ENCODE measurements around the gene SLC41A2. TPM values are rescaled to one million over a fixed set of nuclear protein-coding genes. Genes with fewer than 3 reads are reported as not detected.

The SLC41A2 gene
- total and polyA plus RNA-seq, 10 of the 15 experiments (the other 5 are each of a cell fraction or from before 2014, with no cell fraction given) = 3.5 to 19.0 (median 11.3) TPM

DNA sequence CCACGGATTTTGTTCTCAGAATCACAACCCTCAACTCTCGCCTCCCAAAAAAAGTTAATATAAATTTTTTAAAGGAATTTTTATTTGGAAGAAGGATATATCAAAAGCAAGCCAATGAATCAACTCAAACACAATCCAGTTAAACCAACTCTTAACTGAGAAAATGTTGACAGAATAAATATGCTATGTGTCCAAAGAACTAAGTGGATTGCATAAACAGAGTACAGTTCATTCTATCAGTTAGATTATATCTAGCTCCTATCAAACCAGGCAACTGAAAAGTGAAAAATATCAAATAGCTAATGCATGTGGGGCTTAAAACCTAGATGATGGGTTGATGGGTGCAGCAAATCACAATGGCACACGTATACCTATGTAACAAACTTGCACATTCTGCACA, 16.6 kb downstream of the SLC41A2 start:
- BruUV-seq (replicated peaks) = no TSS peak
- Histone ChIP-seq H3K36me3 (ENCODE audit: control insufficient read depth in 2 of 2, insufficient read depth in 2 of 2, low read length in 1 of 2) (no peaks in the 10 kb centered on the region), H3K79me2 (ENCODE audit: control insufficient read depth, insufficient read depth, low read length) (no peaks in the 10 kb centered on the region), H2AFZ (ENCODE audit: control insufficient read depth, low read depth, low read length) (no peak overlapping the region), H4K20me1 (ENCODE audit: control insufficient read depth, insufficient read depth) (no peaks in the 10 kb centered on the region), H3K27ac (ENCODE audit: control insufficient read depth, insufficient read depth) (no peak overlapping the region), H3K9ac (ENCODE audit: control insufficient read depth, insufficient read depth, low read length) (no peak overlapping the region), H3K4me2 (ENCODE audit: control insufficient read depth, insufficient read depth) (no peak overlapping the region), H3K4me1 (ENCODE audit: control insufficient read depth, insufficient read depth, low read length) (no peaks in the 10 kb centered on the region), H3K4me3 (no peak overlapping the region), H3K27me3 (replicated peaks in 1 of 2; ENCODE audit: control insufficient read depth in 2 of 2, insufficient read depth in 2 of 2, low read length in 1 of 2) (no peaks in the 10 kb centered on the region), H3K9me3 (replicated peaks; ENCODE audit: control insufficient read depth, insufficient read depth, low read length) (no peaks in the 10 kb centered on the region; the same call in 2 of the 3 replicates)
- in situ Hi-C loops (cut with MboI) (no loop called here), intact Hi-C loops (cut with micrococcal nuclease; ENCODE audit: unreplicated experiment) (no loop called here)
- ChIA-PET POLR2A (interaction anchor here (0.6 to 1.0 kb wide), 3 partner anchors 10 to 34 kb away, joined by 4 to 6 read pairs (median 4); no protein-coding TSS in a partner anchor), CTCF (interaction anchor here (1.0 to 1.1 kb wide), 2 partner anchors 10 to 21 kb away, joined by 3 to 4 read pairs; no protein-coding TSS in a partner anchor), RAD21 (ENCODE audit: unreplicated experiment) (no interaction called here), SMC1A (ENCODE audit: uncharacterized antibody, unreplicated experiment) (interaction anchor here (1.4 to 2.1 kb wide), 2 partner anchors 12 to 26 kb away, joined by 4 to 7 read pairs; no protein-coding TSS in a partner anchor)
- DNase-seq (ENCODE audit: low read depth, low spot score) (no peak), ATAC-seq (no peak), FAIRE-seq (no peak)
- 95% methylated on average over 3 of the region's 3 CpGs for WGBS (ENCODE audit: insufficient coverage, insufficient replicate concordance, low lambda C conversion rate, missing lambda C conversion rate)
- TF ChIP-seq, protein P1, sequence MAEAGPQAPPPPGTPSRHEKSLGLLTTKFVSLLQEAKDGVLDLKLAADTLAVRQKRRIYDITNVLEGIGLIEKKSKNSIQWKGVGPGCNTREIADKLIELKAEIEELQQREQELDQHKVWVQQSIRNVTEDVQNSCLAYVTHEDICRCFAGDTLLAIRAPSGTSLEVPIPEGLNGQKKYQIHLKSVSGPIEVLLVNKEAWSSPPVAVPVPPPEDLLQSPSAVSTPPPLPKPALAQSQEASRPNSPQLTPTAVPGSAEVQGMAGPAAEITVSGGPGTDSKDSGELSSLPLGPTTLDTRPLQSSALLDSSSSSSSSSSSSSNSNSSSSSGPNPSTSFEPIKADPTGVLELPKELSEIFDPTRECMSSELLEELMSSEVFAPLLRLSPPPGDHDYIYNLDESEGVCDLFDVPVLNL (IDR thresholded peaks at IDR 0.05; ENCODE audit: low read depth, low read length) = no peak
- TF ChIP-seq ASH2L (IDR thresholded peaks at IDR 0.05; ENCODE audit: borderline replicate concordance, low read depth) (no peak), STAT1 (conservative IDR thresholded peaks at IDR 0.05) (no peak), TBL1XR1 (IDR thresholded peaks at IDR 0.05; ENCODE audit: low read depth, low read length) (no peak), JUND (IDR thresholded peaks at IDR 0.05; ENCODE audit: low read depth, low read length) (no peak), TCF12 (IDR thresholded peaks at IDR 0.05; ENCODE audit: low read depth, low read length) (no peak), POLR2AphosphoS2 (IDR thresholded peaks at IDR 0.05; ENCODE audit: low read depth, low read length) (no peak)
- TF ChIP-seq, protein P2, sequence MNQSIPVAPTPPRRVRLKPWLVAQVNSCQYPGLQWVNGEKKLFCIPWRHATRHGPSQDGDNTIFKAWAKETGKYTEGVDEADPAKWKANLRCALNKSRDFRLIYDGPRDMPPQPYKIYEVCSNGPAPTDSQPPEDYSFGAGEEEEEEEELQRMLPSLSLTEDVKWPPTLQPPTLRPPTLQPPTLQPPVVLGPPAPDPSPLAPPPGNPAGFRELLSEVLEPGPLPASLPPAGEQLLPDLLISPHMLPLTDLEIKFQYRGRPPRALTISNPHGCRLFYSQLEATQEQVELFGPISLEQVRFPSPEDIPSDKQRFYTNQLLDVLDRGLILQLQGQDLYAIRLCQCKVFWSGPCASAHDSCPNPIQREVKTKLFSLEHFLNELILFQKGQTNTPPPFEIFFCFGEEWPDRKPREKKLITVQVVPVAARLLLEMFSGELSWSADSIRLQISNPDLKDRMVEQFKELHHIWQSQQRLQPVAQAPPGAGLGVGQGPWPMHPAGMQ (IDR thresholded peaks at IDR 0.05; ENCODE audit: borderline replicate concordance) = no peak
- TF ChIP-seq, protein P3, sequence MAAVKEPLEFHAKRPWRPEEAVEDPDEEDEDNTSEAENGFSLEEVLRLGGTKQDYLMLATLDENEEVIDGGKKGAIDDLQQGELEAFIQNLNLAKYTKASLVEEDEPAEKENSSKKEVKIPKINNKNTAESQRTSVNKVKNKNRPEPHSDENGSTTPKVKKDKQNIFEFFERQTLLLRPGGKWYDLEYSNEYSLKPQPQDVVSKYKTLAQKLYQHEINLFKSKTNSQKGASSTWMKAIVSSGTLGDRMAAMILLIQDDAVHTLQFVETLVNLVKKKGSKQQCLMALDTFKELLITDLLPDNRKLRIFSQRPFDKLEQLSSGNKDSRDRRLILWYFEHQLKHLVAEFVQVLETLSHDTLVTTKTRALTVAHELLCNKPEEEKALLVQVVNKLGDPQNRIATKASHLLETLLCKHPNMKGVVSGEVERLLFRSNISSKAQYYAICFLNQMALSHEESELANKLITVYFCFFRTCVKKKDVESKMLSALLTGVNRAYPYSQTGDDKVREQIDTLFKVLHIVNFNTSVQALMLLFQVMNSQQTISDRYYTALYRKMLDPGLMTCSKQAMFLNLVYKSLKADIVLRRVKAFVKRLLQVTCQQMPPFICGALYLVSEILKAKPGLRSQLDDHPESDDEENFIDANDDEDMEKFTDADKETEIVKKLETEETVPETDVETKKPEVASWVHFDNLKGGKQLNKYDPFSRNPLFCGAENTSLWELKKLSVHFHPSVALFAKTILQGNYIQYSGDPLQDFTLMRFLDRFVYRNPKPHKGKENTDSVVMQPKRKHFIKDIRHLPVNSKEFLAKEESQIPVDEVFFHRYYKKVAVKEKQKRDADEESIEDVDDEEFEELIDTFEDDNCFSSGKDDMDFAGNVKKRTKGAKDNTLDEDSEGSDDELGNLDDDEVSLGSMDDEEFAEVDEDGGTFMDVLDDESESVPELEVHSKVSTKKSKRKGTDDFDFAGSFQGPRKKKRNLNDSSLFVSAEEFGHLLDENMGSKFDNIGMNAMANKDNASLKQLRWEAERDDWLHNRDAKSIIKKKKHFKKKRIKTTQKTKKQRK (IDR thresholded peaks at IDR 0.05; ENCODE audit: low read depth, low read length) = no peak
- TF ChIP-seq, protein P4, sequence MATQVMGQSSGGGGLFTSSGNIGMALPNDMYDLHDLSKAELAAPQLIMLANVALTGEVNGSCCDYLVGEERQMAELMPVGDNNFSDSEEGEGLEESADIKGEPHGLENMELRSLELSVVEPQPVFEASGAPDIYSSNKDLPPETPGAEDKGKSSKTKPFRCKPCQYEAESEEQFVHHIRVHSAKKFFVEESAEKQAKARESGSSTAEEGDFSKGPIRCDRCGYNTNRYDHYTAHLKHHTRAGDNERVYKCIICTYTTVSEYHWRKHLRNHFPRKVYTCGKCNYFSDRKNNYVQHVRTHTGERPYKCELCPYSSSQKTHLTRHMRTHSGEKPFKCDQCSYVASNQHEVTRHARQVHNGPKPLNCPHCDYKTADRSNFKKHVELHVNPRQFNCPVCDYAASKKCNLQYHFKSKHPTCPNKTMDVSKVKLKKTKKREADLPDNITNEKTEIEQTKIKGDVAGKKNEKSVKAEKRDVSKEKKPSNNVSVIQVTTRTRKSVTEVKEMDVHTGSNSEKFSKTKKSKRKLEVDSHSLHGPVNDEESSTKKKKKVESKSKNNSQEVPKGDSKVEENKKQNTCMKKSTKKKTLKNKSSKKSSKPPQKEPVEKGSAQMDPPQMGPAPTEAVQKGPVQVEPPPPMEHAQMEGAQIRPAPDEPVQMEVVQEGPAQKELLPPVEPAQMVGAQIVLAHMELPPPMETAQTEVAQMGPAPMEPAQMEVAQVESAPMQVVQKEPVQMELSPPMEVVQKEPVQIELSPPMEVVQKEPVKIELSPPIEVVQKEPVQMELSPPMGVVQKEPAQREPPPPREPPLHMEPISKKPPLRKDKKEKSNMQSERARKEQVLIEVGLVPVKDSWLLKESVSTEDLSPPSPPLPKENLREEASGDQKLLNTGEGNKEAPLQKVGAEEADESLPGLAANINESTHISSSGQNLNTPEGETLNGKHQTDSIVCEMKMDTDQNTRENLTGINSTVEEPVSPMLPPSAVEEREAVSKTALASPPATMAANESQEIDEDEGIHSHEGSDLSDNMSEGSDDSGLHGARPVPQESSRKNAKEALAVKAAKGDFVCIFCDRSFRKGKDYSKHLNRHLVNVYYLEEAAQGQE (IDR thresholded peaks at IDR 0.05; ENCODE audit: low read depth, low read length) = no peak

All from GM12878 (cell line).